WTC11 (cell line): ENCODE measurements around the gene PXN. TPM values are rescaled to one million over a fixed set of nuclear protein-coding genes. Genes with fewer than 3 reads are reported as not detected.

Source experiments
- ATAC-seq: fragments of 200-7000 bp; cut with Tn5 transposase; 2 replicates; pipeline ENCODE4 v1.10.0; 2021; ENCODE audit warnings: mild to moderate bottlenecking, moderate library complexity
- CTCF ChIA-PET: fragments of 300-600 bp; sonication (Branson Sonifier 250); formaldehyde crosslinking; loops from one replicate; lab custom pipeline; 2021; ENCODE audit warnings: antibody characterized with exemption; lab: Charles Lee
- POLR2A ChIA-PET: fragments of 350-600 bp; sonication (Branson Sonifier 250); formaldehyde crosslinking; loops from one replicate; lab custom pipeline; 2021; ENCODE audit warnings: antibody characterized with exemption; lab: Charles Lee
- DNase-seq: peaks from one replicate; pipeline ENCODE4 v3.0.0; 2021; ENCODE audit warnings: low spot score
- H3K27ac Mint-ChIP-seq: 2 replicates; pipeline ENCODE4 v1.8.0; 2021; ENCODE audit warnings: mixed read lengths
- H3K27me3 Mint-ChIP-seq: 2 replicates; pipeline ENCODE4 v1.8.0; 2021; ENCODE audit warnings: low read depth, mild to moderate bottlenecking, moderate library complexity, mixed read lengths
- H3K36me3 Mint-ChIP-seq: 2 replicates; pipeline ENCODE4 v1.8.0; 2021; ENCODE audit warnings: mixed read lengths
- H3K4me1 Mint-ChIP-seq: 2 replicates; pipeline ENCODE4 v1.8.0; 2022; ENCODE audit warnings: mixed read lengths
- H3K4me3 Mint-ChIP-seq: 2 replicates; pipeline ENCODE4 v1.8.0; 2021; ENCODE audit warnings: mild to moderate bottlenecking, moderate library complexity, mixed read lengths
- H3K9me3 Mint-ChIP-seq: 2 replicates; pipeline ENCODE4 v1.8.0; 2021; ENCODE audit warnings: mixed read lengths
- ETV6 ChIP-seq: sonication (generic); formaldehyde crosslinking; IDR thresholded peaks from 2 replicates; pipeline ENCODE4 v1.8.1; 2022; ENCODE audit warnings: mild to moderate bottlenecking, missing genetic modification reagents
- FOXK1 ChIP-seq: sonication (generic); formaldehyde crosslinking; IDR thresholded peaks from 2 replicates; pipeline ENCODE4 v1.8.0; 2022; ENCODE audit warnings: mild to moderate bottlenecking, moderate library complexity, missing genetic modification reagents
- TP53 ChIP-seq: sonication (generic); formaldehyde crosslinking; IDR thresholded peaks from 2 replicates; pipeline ENCODE4 v1.8.1; 2023; ENCODE audit warnings: mild to moderate bottlenecking, missing genetic modification reagents
- total RNA-seq: library from RNA; stranded (reverse); gene quantifications from 3 replicates; pipeline ENCODE4 v1.2.3, GENCODE V29; 2021
- TF ChIP-seq, protein P1 (sequence below): fragments of 200-600 bp; IDR thresholded peaks from 2 replicates; pipeline ENCODE4 v1.8.0; 2022; ENCODE audit warnings: antibody characterized with exemption
- TF ChIP-seq, protein P2 (sequence below): sonication (generic); formaldehyde crosslinking; IDR thresholded peaks from 2 replicates; pipeline ENCODE4 v1.8.1; 2022; ENCODE audit warnings: mild to moderate bottlenecking, missing genetic modification reagents, moderate library complexity, borderline replicate concordance
- TF ChIP-seq, protein P3 (sequence below): fragments of 250-450 bp; sonication (Bioruptor Pico); IDR thresholded peaks from 2 replicates; pipeline ENCODE4 v1.9.0; 2021; ENCODE audit warnings: mild to moderate bottlenecking
- TF ChIP-seq, protein P4 (sequence below): sonication (generic); formaldehyde crosslinking; IDR thresholded peaks from 2 replicates; pipeline ENCODE4 v1.8.0; 2022; ENCODE audit warnings: mild to moderate bottlenecking, missing genetic modification reagents
- TF ChIP-seq, protein P5 (sequence below): sonication (generic); formaldehyde crosslinking; IDR thresholded peaks from 2 replicates; pipeline ENCODE4 v1.8.0; 2022; ENCODE audit warnings: mild to moderate bottlenecking, missing genetic modification reagents

PXN gene
- total RNA-seq, 1 experiment from 2014 or later, result 132 TPM

DNA sequence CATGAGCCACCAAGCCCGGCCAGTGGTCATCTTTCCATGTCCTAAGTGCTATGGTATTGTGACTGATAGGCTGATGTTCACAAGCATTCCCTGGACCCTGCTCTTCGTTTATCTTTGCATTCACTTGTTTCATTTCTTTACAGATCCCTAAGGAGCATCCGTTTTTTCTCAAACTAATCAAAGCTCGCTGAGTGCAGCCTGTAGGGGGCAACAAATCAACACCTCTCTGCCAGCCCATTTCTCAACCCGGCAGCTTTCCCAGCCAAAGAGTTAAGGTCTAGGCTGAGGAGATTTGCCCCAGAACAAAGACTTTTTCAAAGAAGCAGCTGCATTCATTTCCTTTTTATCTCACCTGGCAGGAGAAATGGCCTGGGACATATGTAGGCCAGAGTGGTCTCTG lies 48.7 kb upstream of the PXN start:
- POLR2A ChIA-PET, result interaction anchor here (0.7 to 1.0 kb wide), 2 partner anchors 21 to 23 kb away, joined by 4 to 6 read pairs; partner anchors contain the start of gene RNU4-1

DNA sequence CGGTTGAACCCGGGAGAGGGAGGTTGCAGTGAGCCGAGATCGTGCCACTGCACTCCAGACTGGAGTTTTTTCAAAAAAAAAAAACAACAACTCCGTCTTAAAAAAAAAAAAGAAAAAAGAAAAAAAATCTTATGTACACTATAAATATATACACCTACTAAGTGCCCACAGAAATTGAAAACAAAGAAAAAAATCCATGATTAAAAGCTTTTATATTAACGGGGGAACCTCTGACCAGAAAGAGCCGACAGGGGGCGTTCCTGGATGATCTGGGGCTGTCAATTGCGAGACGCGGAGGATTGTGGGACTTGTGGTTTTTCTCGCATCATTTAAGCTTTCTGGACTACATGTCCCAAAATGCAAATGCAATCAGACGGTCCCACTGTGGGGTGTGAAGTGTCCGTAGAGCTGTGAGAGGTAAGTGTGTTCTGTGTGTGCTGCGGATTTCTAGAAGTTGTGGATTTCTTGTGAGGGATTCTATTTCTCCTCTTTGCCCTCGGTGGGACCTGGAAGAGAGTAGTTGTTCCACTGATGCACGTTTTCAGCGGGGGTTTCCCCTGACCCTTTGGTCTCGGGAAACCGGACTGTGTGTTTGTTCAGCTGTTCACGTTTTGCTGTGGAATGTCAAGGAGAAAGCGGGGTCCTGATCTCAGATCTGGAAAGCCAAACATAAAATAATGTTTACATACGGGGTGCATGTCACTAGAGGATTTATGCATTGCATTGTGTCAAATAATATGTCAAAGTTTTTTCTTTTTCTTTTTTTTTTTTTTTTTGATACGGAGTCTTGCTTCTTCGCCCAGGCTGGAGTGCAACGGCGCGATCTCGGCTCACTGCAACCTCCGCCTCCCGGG lies 36.7 kb upstream of the PXN start, which contains the start of gene SIRT4:
SIRT4 (plus strand) TSS at position 360 of the 854 bp plus-strand sequence. CDS start 1,241 bp downstream, outside the sequence.
- H3K36me3 Mint-ChIP-seq, result no peaks in the 10 kb centered on the region

More for the DNA sequence above, 48.7 kb upstream of the PXN start:
- DNase-seq (peak; percentile 47), ATAC-seq (peak; percentile 22)
- no peaks in the 10 kb centered on the region for H3K36me3 Mint-ChIP-seq
- H3K27ac Mint-ChIP-seq, result peak overlapping the region; percentile 41; the same call in 1 of the 2 replicates
- no peaks in the 10 kb centered on the region for H3K27me3 Mint-ChIP-seq
- 0 out of 2 replicates have a peak, but pooled peaks cover 4% of the 10 kb centered on the region for H3K9me3 Mint-ChIP-seq
- H3K4me1 Mint-ChIP-seq, result peaks cover 11% of the 10 kb centered on the region
- H3K4me3 Mint-ChIP-seq, result no peak overlapping the region
- TF ChIP-seq, protein P1, sequence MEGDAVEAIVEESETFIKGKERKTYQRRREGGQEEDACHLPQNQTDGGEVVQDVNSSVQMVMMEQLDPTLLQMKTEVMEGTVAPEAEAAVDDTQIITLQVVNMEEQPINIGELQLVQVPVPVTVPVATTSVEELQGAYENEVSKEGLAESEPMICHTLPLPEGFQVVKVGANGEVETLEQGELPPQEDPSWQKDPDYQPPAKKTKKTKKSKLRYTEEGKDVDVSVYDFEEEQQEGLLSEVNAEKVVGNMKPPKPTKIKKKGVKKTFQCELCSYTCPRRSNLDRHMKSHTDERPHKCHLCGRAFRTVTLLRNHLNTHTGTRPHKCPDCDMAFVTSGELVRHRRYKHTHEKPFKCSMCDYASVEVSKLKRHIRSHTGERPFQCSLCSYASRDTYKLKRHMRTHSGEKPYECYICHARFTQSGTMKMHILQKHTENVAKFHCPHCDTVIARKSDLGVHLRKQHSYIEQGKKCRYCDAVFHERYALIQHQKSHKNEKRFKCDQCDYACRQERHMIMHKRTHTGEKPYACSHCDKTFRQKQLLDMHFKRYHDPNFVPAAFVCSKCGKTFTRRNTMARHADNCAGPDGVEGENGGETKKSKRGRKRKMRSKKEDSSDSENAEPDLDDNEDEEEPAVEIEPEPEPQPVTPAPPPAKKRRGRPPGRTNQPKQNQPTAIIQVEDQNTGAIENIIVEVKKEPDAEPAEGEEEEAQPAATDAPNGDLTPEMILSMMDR, result peak; percentile 39; the same call in 1 of the 2 replicates
- TF ChIP-seq TP53 (CRISPR knock-in tag), result no peak
- TF ChIP-seq, all 79 proteins: peak for 1
- CTCF ChIA-PET, result interaction anchor here (0.6 to 6.6 kb wide), 27 partner anchors 11 to 325 kb away, joined by 3 to 125 read pairs (median 4); partner anchors contain the start of genes BICDL1, COX6A1, PLA2G1B and PXN

More for the DNA sequence above, 36.7 kb upstream of the PXN start, which contains the start of gene SIRT4:
- ATAC-seq (peak; percentile 95), DNase-seq (peak; percentile 89)
- TF ChIP-seq, protein P2, sequence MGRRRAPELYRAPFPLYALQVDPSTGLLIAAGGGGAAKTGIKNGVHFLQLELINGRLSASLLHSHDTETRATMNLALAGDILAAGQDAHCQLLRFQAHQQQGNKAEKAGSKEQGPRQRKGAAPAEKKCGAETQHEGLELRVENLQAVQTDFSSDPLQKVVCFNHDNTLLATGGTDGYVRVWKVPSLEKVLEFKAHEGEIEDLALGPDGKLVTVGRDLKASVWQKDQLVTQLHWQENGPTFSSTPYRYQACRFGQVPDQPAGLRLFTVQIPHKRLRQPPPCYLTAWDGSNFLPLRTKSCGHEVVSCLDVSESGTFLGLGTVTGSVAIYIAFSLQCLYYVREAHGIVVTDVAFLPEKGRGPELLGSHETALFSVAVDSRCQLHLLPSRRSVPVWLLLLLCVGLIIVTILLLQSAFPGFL (CRISPR knock-in tag), result no peak
- TF ChIP-seq, protein P3, sequence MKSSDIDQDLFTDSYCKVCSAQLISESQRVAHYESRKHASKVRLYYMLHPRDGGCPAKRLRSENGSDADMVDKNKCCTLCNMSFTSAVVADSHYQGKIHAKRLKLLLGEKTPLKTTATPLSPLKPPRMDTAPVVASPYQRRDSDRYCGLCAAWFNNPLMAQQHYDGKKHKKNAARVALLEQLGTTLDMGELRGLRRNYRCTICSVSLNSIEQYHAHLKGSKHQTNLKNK (CRISPR knock-in tag), result 0 out of 2 replicates have a peak, but pooled peaks have one; percentile 30
- TF ChIP-seq, protein P1, result peak; percentile 52; the same call in 1 of the 2 replicates
- TF ChIP-seq FOXK1 (0 out of 2 replicates have a peak, but pooled peaks have one; percentile 37), ETV6 (CRISPR knock-in tag) (0 out of 2 replicates have a peak, but pooled peaks have one; percentile 19)
- TF ChIP-seq, protein P4, sequence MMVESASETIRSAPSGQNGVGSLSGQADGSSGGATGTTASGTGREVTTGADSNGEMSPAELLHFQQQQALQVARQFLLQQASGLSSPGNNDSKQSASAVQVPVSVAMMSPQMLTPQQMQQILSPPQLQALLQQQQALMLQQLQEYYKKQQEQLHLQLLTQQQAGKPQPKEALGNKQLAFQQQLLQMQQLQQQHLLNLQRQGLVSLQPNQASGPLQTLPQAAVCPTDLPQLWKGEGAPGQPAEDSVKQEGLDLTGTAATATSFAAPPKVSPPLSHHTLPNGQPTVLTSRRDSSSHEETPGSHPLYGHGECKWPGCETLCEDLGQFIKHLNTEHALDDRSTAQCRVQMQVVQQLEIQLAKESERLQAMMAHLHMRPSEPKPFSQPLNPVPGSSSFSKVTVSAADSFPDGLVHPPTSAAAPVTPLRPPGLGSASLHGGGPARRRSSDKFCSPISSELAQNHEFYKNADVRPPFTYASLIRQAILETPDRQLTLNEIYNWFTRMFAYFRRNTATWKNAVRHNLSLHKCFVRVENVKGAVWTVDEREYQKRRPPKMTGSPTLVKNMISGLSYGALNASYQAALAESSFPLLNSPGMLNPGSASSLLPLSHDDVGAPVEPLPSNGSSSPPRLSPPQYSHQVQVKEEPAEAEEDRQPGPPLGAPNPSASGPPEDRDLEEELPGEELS (CRISPR knock-in tag), result 0 out of 2 replicates have a peak, but pooled peaks have one; percentile 34
- TF ChIP-seq, protein P5, sequence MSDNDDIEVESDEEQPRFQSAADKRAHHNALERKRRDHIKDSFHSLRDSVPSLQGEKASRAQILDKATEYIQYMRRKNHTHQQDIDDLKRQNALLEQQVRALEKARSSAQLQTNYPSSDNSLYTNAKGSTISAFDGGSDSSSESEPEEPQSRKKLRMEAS (CRISPR knock-in tag), result no peak
- Mint-ChIP-seq H3K4me1 (peaks cover 6% of the 10 kb centered on the region; the same call in 1 of the 2 replicates), H3K27me3 (peaks cover 3% of the 10 kb centered on the region; the same call in 1 of the 2 replicates), H3K4me3 (peak within 1 kb of the TSS; percentile 95), H3K9me3 (no peaks in the 10 kb centered on the region), H3K27ac (peak within 1 kb of the TSS; percentile 91)
- ChIA-PET CTCF (interaction anchor here (0.6 to 4.5 kb wide), 51 partner anchors 8 to 299 kb away, joined by 3 to 125 read pairs (median 5); partner anchors contain the start of genes COX6A1, DYNLL1, PLA2G1B and POP5), POLR2A (interaction anchor here (0.6 to 2.4 kb wide), 9 partner anchors 9 to 101 kb away, joined by 3 to 21 read pairs (median 4); partner anchors contain the start of genes PXN, RNU4-1, RNU4-2 and RPLP0)
